ENCODE data around the gene TUNAR.
"Not testable (repeated sequence)": the region's sequence is repeated elsewhere in the genome, so short reads cannot be mapped to it uniquely, and the experiment has no call there.

The TUNAR gene

DNA sequence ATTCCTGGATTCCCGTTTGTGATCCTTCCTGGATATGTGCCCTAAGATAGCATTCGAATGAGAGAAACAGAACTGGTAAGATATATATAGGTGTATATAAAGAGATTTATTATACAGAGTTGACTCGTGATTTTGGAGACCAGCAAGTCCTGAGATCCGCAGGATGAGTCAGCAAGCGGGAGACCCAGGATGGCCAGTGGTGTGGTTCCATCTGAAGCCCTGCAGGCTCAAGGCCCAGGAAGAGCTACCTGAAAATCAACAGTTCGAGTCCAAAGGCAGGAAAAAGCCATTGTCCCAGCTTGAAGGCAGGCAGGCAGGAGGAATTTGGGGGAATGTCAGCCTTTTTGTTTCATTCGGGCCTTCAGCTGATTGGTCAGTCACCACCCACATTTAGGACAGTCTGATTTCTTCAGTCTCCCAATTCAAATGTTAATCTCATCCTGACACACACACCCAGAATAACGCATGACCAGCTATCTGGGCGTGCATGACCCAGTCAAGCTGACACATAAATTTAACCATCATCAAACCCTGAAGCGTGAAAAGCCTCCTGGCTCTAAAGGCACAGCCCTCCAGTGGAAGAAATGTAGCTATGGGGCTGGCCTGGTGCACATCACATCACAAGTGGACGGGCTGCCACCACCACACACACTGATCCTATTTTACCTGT, 44.3 kb downstream of the TUNAR start:
- no peak for DNase-seq

DNA sequence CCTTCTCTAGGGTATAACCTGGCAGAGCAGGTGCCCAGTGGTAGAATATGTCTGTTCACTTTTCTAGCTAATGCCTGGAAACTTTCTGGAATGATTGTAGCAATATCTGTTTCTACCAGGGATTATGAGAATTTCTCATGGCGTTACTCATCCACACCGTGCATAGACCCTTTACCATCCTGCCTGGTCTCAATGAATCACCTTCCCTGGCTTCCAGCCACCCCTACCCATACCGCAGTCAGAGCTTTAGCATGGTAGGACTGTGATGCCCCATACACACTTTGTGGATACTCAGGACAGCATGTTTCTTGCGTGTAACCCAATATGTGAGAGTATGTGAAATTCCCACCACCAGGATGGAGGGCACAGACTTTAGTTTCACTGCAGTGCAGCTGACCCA, 45.4 kb downstream of the TUNAR start:
- DNase-seq: no peak

DNA sequence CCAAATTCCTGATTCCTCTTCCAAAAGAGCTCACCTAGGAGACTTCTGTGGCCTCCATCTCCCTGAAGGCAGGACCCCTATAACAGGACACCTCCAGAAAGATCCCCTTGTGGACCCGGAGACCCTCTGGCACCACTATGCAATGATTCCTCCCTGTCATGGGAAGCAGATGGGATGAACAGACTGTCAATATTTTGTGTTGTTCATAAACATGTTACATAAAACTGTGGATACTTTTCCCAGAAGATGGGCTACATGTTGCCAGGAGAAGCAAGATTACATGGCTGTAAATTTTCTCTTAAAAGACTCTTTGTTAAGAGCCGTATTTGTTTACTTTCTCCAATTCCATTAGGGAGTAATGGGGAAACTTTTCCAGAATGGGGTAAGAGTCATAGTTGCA, 52.1 kb downstream of the TUNAR start:
- DNase-seq: no peak

DNA sequence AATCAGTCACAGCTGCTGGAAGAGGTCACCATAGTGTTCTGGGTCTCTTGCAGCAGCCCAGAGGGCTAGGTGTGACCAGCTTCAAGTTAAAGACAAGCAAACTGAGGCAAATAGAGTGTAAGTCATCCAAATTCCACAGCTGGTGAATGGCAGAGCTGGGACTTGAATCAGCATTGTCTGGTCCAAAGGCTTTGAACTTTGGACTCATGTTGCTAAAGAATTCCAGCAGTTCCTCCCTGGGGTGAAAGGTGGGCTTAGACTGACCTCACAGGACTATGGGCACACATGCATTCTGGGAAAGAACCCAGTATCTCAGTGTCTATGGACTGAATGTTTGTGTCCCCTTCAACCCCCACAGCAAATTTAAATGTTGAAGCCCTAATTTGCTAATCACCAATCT, 54.8 kb downstream of the TUNAR start:
- DNase-seq: no peak

DNA sequence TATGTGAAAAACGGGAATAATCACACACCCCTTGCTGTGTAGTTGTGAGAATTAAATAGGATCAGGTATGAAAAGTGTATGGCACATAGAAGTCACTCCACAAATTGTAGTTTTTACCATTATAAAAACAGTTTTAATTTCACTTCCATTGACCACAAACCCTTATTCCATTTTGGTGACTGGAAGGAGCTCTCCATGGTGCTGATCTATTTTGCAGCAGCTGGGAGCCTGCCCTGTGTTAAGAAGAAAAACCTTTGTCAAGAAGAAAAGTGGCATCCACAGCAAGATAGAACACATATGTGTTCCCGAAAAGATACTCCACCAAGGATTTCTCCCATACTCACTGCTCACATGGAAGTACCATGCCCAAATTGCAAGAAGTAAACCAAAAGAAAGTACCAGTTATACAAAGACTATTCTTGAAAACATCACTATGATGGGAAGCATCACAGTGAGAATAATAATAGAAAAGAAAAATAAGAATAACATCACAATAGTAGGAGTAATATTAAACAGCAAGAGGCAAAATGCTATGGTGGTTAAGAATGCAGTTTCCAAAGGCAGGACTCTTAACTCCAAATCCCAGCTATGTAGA, 58.7 kb downstream of the TUNAR start:
- DNase-seq: no peak

DNA sequence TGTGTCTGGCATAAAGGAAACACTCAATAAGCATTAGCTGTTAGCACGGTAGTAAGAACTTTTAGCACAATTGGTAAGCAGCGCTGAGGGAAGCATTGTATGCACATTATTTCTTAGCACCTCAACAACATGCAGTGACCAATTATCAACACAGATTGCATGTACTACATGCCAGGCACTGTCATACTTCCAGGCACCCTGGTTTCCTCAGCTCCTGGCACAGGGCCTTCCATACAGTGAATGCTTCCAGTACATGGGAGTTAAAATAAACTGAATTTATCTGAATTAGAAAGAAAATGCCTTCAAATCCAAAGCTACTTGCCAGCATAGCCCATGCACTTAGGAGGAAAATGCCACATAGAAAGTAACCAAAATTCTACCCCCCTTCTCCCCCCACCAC, 59.4 kb downstream of the TUNAR start:
- no peak for DNase-seq

DNA sequence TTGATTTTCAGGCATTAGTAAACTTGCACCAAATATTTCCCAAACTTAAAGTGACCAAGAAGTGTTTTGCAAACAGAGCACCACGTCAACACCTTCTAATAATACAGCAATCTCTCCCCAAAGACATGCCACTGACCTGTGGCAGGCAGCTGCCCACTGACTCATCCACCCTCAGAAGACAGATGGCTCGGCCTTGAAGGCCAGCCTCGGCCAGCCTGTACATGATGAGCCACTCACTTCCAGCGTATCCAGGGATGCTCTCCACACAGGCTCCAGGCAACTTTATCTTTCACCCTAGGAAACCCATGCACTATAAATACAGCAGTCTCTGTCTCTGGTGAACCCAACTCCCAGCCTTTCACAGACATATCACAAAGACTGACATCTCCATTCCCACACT, 62.7 kb downstream of the TUNAR start:
- no peak for DNase-seq

DNA sequence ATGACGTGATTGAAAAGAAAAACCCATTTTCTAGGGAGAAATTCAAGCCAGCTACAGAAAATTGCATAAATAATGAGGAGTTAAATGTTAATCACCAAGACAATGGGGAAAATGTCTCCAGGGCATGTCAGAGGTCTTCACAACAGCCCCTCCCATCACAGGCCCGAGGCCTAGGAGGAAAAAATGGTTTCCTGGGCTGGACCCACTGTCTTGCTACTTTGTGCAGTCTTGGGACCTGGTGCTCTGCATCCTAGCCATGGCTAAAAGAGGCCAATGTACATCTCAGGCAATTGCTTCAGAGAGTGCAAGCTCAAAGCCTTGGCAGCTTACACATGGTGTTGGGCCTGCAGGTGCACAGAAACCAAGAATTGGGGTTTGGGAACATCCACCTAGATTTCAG, 65.3 kb downstream of the TUNAR start:
- no peak for DNase-seq

DNA sequence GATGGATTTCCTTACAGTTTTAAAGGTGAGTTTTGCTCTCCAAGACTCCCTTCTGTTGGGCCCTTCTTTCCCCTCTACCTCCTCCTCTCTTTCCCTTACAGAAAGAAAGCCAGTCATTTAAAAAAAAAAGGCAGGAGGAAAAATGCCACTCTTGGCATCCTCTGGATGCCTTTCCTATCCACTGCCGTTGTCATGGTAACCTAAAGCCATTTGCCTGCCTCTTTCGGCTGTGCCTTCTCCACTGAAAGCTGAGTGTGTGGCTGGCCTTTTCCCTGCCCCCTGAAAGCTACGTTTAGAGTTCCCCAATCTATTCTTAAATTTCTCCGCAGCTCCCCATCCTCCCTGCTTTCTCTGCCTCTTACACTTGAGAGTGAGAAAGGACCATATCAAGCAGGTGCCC, 67.1 kb downstream of the TUNAR start:
- peak; percentile 62 for DNase-seq

DNA sequence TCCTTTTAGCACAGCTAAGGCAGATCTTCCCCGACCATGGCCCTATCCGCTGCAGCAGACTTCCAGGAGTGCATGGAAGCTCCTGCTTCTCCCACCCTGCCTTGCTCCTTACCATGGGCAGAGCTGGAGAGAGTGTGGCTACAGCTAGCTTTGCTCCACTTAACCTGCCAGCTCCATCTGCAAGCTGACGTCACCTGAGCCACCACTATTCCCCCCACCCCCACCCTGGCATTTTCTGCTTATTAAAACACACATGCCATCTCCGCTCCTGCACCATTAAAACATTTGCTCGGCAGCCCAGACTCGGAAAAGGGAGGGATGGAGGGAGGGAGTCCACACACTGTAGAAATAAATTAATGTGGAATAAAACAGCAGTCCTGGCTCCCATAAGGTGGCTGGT, 67.8 kb downstream of the TUNAR start:
- DNase-seq: peak; percentile 28

DNA sequence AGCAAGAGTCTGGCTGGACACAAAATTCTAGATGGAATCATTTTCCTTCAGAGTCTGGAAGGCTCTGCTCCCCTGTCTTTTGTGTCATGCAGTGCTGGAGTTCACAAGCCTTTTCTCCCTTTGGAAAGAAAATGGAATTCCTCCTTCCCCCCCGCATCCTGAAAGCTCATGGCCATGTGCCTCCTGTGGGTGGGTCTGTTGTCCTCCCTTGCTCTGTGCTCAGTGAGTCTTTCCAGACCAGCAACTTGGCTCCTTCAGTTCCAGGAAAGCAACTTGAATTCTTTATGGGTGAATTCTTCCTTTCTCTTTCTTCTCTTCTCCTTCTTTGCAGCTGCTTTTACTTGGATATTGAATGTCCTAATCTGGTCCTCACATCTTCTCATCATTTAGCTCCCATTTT, 70.2 kb downstream of the TUNAR start:
- no peak for DNase-seq

DNA sequence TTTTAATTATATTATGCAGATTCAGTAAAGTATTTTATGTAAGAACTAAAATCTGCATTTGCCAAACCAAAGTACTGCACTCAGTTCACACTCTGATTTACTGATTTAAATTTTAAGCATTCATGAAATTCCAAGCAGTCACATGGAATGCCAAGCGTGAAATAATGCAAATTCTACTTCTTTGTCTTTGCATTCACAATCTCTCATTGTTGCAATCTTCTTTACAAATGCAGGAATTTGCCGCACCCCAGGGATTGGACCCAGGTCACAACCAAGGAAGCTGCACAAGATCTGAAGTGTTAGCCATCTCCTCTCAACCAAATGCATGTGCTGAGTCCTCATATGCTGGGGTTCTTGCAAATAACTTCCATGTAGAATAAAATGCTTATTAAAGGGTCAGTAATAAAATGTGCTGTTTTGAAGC, 71.9 kb downstream of the TUNAR start:
- no peak for DNase-seq

DNA sequence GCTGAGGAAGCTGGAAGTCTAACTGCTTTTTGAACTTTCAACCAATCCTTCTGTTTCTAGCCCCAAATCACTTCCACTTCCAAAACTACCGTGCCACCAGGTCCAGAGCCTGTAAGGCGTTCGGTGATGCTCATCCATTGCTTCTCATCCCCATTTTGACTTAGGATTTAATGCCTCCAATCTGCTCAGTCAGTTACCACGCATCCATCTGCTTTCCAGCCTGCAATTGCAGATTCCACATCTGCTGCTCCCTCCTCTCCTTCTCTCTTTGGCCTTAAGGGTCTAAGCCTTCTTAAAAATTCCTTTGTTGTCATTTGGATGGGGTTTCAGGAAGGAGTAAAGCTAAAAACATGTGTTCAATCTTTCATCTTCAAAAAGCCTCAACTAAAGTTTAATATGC, 74.7 kb downstream of the TUNAR start:
- DNase-seq: no peak

DNA sequence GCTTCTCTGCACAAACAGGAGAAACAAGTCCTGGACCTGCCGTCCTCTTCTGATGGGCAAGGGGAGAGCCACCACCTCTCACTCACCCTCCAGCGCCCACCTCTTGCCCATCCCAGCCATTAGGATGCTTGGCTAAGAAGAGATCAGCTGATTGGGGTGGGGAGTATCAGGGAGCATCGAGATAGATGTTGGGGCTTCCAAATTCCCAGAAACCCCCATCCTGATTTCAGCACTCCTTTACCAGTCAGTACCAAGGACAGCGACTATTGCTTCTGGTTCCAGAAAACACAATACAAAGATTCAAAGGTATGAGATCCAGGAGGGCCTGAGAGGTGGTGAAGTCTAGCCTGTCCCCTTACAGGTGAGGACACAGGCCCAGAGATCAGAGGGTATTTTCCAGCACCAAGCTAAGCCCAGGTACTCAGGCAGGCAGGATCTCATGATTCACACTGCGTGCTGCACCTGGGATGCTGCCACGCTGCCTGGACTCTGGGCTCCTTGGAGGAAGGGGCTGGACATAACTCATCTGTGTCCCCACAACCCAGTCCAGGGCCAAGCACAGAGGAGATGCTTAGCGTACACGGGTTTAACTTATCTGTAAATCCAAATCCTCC, 76.6 kb downstream of the TUNAR start:
- no peak for DNase-seq

DNA sequence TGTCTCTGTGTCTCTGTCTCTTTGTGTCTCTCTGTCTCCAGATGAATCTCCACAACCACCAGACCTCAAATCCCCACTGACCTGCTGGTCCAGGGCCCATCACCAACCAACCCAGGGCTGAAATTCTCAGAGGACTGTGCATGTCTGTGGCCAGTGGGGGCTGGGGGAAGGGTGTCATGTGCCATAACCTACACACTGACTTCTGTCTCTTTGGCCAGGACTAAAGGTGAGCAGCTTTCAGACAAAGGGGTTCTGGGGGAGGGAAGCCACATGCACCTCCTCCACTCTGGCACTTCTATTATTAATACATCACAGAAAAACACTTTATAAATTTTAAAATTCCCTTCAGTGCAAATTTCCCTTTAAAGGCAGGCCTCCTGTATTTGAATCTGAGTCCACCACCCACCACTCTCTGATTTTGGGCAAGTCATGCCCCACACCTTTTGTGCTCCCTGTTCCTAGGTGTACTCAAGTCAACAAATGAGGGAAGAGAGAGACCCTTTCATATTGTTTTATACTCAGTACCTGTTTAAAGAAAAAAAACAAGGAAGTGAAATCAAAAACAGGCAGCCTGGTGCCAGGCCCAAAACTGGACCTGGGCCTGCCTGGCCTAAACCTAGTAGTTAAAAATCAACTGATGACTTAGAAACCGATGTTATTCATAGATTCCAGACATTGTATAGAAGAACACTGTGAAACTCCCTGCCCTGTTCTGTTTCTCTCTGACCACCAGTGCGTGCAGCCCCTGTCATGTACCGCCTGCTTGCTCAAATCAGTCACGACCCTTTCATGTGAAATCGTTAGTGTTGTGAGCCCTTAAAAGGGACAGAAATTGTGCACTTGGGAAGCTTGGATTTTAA, 80.2 kb downstream of the TUNAR start:
- no peak for DNase-seq

DNA sequence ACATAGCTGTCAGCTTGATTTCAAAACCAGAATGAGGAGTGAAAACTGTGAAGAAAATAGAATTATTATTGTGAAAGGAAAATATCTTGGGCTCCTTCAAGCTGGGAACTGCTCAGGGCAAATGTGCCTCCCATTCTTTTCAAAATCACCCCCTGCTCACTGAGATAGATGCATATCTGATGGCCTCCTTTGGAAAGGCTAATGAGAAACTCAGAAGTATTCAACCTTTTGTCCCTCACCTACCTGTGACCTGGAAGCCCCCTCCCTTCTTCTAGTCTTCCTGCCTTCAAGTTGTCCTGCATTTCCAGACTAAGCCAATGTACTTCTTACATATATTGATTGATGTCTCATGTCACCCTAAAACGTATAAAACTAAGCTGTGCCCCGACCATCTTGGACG, 81.5 kb downstream of the TUNAR start:
- no peak for DNase-seq

DNA sequence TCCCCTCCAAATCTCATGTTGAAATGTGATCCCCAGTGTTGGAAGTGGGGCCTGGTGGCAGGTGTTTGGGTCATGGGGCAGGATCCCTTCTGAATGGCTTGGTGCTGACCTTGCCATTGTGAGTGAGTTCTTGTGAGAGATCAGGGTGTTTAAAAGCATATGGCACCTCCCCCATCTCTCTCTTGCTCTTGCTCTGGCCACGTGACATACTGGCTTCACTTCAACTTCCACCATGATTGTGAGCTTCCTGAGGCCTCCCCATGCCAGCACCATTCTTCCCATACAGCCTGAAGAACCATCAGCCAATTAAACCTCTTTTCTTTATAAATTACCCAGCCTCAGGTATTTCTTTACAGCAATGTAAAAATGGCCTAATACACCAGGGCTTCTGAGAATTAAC, 82.7 kb downstream of the TUNAR start:
- no peak for DNase-seq

DNA sequence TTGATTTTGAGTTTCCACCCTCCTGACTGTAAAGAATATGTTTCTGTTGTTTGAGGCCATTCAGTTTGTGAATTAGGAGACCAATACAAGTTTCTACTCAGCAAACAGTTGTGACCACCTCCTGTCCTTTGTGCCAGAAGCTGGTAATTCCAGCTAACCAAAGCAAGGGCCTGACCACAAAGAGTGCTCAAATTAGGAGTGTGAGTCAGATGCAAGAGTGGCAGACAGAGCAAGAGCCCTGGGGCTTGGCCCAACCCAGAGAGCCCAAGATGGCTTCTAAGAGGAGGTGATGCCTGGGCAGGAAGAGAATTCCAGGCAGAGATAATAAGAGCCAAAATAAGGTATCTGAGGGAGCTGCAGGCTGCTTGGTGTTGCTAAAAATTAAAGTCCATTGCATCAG, 84.8 kb downstream of the TUNAR start:
- no peak for DNase-seq

DNA sequence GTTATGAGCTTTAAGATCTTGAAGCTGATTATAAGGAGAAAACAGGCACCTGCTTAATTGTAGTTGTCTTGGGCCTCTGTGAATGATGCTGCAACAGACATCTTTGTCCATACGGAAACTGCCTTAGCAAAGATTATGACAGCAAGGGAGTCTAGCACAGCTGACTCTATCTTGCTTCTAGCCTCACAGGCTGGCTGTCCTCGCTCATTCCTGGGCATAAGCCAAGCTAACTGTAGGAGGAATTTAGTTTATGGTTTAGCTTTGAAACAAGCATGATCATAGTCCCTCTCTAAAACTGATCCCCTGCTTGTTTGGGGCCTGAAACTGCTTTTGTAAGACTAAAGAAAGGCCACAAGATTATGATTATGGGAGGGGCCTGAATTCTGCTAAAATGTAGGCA, 88.3 kb downstream of the TUNAR start:
- DNase-seq: no peak

DNA sequence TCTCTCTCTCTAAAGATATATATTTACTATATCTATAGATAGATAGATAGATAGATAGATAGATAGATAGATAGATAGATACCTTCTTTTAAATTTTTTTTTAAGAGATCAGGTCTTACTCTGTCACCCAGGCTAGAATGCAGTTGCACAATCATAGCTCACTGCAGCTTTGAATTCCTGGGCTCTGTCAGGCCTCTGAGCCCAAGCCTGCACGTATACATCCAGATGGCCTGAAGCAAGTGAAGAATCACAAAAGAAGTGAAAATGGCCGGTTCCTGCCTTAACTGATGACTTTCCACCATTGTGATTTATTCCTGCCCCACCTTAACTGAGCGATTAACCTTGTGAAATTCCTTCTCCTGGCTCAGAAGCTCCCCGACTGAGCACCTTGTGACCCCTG, 91.4 kb downstream of the TUNAR start:
- not testable (repeated sequence) for DNase-seq
